Calu3 (cell line): ENCODE measurements around the gene CHRD. TPM values are rescaled to one million over a fixed set of nuclear protein-coding genes. Genes with fewer than 3 reads are reported as not detected.

ENCODE experiments used
- BruUV-seq: library from RNA; stranded (reverse); fragments of 400-500 nt; replicated peaks from 2 replicates; lab custom pipeline; 2021; lab: Mats Ljungman, UMichigan
- CTCF ChIA-PET: fragments of 300-600 bp; sonication (Branson Sonifier 250); formaldehyde crosslinking; loops from one replicate; lab custom pipeline; 2022; ENCODE audit warnings: antibody characterized with exemption; lab: Charles Lee
- DNase-seq: peaks from one replicate; pipeline ENCODE4 v3.0.0; 2022
- H3K27ac Mint-ChIP-seq: one replicate; pipeline ENCODE4 v1.8.0; 2022; ENCODE audit warnings: mixed read lengths; ENCODE audit not compliant: unreplicated experiment
- H3K27me3 Mint-ChIP-seq: one replicate; pipeline ENCODE4 v1.8.0; 2022; ENCODE audit warnings: mixed read lengths; ENCODE audit not compliant: unreplicated experiment
- H3K36me3 Mint-ChIP-seq: one replicate; pipeline ENCODE4 v1.8.0; 2022; ENCODE audit warnings: mild to moderate bottlenecking, moderate library complexity, mixed read lengths; ENCODE audit not compliant: insufficient read depth, unreplicated experiment
- H3K4me1 Mint-ChIP-seq: one replicate; pipeline ENCODE4 v1.8.0; 2022; ENCODE audit warnings: mild to moderate bottlenecking, low read depth, mixed read lengths; ENCODE audit not compliant: unreplicated experiment
- H3K4me3 Mint-ChIP-seq: one replicate; pipeline ENCODE4 v1.8.0; 2022; ENCODE audit warnings: mild to moderate bottlenecking, low read depth, moderate library complexity, mixed read lengths; ENCODE audit not compliant: unreplicated experiment
- H3K9me3 Mint-ChIP-seq: one replicate; pipeline ENCODE4 v1.8.0; 2022; ENCODE audit warnings: low read depth, mixed read lengths; ENCODE audit not compliant: unreplicated experiment
- CTCF ChIP-seq: fragments of 200-600 bp; IDR thresholded peaks from one replicate; pipeline ENCODE4 v1.8.0; 2022; ENCODE audit warnings: antibody characterized with exemption; ENCODE audit not compliant: unreplicated experiment
- intact Hi-C: fragments of 100-400 bp; cut with micrococcal nuclease; formaldehyde crosslinking; loops from one replicate; pipeline ENCODE4 v1.10.0; 2022; ENCODE audit not compliant: unreplicated experiment
- total RNA-seq: library from RNA; stranded (reverse); gene quantifications from 2 replicates; pipeline ENCODE4 v1.2.3, GENCODE V29; 2022

The CHRD gene
- total RNA-seq, 1 experiment from 2014 or later = not detected

- no peaks in the 10 kb centered on the region for H3K36me3 Mint-ChIP-seq
- H3K4me3 Mint-ChIP-seq = no peak overlapping the region
- no peaks in the 10 kb centered on the region for H3K9me3 Mint-ChIP-seq
- TF ChIP-seq CTCF = no peak
- CTCF ChIA-PET = interaction anchor here (1.3 kb wide), 1 partner anchor 18 kb away, joined by 4 read pairs; no protein-coding TSS in a partner anchor
- H3K27ac Mint-ChIP-seq = no peak overlapping the region
- intact Hi-C loops = no loop called here
- H3K4me1 Mint-ChIP-seq = no peaks in the 10 kb centered on the region
- H3K27me3 Mint-ChIP-seq = peaks cover 96% of the 10 kb centered on the region
- BruUV-seq = no TSS peak
- no peak for DNase-seq
Measured at GRCh38 chr3:184389935-184390528, 10.2 kb downstream of the CHRD start.

GRCh38 chr3:184391266-184391665 lies 11.4 kb downstream of the CHRD start:
- CTCF ChIA-PET = interaction anchor here (1.3 kb wide), 1 partner anchor 20 kb away, joined by 4 read pairs; no protein-coding TSS in a partner anchor
- Mint-ChIP-seq H3K27me3 (peaks cover 96% of the 10 kb centered on the region), H3K4me3 (no peak overlapping the region), H3K4me1 (no peaks in the 10 kb centered on the region), H3K27ac (no peak overlapping the region), H3K9me3 (no peaks in the 10 kb centered on the region), H3K36me3 (no peaks in the 10 kb centered on the region)
- no TSS peak for BruUV-seq
- DNase-seq = no peak
- intact Hi-C loops = no loop called here
- no peak for TF ChIP-seq CTCF

- no peak overlapping the region for H3K27ac Mint-ChIP-seq
Measured at GRCh38 chr3:184395320-184395660, 15.4 kb downstream of the CHRD start.

GRCh38 chr3:184399410-184399809 lies 19.6 kb downstream of the CHRD start:
- H3K4me1 Mint-ChIP-seq = no peaks in the 10 kb centered on the region
- no peak overlapping the region for H3K27ac Mint-ChIP-seq
- no peak for TF ChIP-seq CTCF
- BruUV-seq = no TSS peak
- intact Hi-C loops = no loop called here
- no peak for DNase-seq
- H3K27me3 Mint-ChIP-seq = peaks cover 90% of the 10 kb centered on the region
- CTCF ChIA-PET = interaction anchor here (0.6 to 0.7 kb wide), 3 partner anchors 18 to 159 kb away, joined by 3 to 4 read pairs (median 3); no protein-coding TSS in a partner anchor
- no peaks in the 10 kb centered on the region for H3K9me3 Mint-ChIP-seq
- H3K36me3 Mint-ChIP-seq = no peaks in the 10 kb centered on the region
- no peak overlapping the region for H3K4me3 Mint-ChIP-seq

More at GRCh38 chr3:184395320-184395660, 15.4 kb downstream of the CHRD start:
- DNase-seq = no peak
- Mint-ChIP-seq H3K27me3 (peaks cover 86% of the 10 kb centered on the region), H3K4me3 (no peak overlapping the region), H3K9me3 (no peaks in the 10 kb centered on the region), H3K36me3 (no peaks in the 10 kb centered on the region), H3K4me1 (no peaks in the 10 kb centered on the region)
- intact Hi-C loops = no loop called here
- CTCF ChIA-PET = interaction anchor here (0.6 kb wide), 1 partner anchor 145 kb away, joined by 4 read pairs; no protein-coding TSS in a partner anchor
- no peak for TF ChIP-seq CTCF
- no TSS peak for BruUV-seq
